ENCODE results near the gene ADAM30.

Gene ADAM30

DNA sequence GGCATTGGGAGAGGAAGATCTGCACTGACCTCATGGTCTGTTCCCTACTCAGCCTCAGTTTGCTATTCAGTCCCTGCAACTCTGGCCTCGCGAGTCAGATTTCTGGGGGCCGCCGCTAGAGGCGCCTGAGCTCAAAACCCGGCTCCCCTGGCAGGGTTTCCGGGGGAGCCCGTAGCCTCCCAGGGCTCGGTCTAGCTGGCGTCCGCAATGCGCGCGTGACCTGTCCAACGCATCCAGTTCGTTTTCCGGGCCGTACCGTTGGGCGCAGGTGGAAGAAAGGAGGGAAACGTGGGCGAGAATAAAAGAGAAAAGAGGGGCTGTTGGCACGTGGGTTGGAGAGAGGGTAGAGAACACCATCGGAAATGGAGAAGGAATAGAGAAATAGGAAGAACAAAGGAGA, at the start of gene ADAM30:
TSS of gene ADAM30 (minus strand) at position 213 of the 400 bp plus-strand sequence. CDS start at position 34, 179 bp downstream.
- H2AFZ ChIP-seq = no peak within 1 kb of the TSS
- no peak within 1 kb of the TSS for H3K9ac ChIP-seq
- no peaks in the 10 kb centered on the region for H3K4me1 ChIP-seq
- H3K36me3 ChIP-seq (ENCODE audit: control insufficient read depth, insufficient read depth, low read length) = no peaks in the 10 kb centered on the region
- H3K4me2 ChIP-seq (ENCODE audit: low read length) = no peak within 1 kb of the TSS
- no peaks in the 10 kb centered on the region for H3K9me3 ChIP-seq (ENCODE audit: control insufficient read depth, low read length)
- no peaks in the 10 kb centered on the region for H3K27me3 ChIP-seq (ENCODE audit: control insufficient read depth, insufficient read depth, low read length)
- H3K27ac ChIP-seq = no peak within 1 kb of the TSS
- no peaks in the 10 kb centered on the region for H3K79me2 ChIP-seq
- TF ChIP-seq, protein P1, sequence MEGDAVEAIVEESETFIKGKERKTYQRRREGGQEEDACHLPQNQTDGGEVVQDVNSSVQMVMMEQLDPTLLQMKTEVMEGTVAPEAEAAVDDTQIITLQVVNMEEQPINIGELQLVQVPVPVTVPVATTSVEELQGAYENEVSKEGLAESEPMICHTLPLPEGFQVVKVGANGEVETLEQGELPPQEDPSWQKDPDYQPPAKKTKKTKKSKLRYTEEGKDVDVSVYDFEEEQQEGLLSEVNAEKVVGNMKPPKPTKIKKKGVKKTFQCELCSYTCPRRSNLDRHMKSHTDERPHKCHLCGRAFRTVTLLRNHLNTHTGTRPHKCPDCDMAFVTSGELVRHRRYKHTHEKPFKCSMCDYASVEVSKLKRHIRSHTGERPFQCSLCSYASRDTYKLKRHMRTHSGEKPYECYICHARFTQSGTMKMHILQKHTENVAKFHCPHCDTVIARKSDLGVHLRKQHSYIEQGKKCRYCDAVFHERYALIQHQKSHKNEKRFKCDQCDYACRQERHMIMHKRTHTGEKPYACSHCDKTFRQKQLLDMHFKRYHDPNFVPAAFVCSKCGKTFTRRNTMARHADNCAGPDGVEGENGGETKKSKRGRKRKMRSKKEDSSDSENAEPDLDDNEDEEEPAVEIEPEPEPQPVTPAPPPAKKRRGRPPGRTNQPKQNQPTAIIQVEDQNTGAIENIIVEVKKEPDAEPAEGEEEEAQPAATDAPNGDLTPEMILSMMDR (IDR thresholded peaks at IDR 0.05) = no peak
- H3K4me3 ChIP-seq (ENCODE audit: low read depth, low read length) = no peak within 1 kb of the TSS

DNA sequence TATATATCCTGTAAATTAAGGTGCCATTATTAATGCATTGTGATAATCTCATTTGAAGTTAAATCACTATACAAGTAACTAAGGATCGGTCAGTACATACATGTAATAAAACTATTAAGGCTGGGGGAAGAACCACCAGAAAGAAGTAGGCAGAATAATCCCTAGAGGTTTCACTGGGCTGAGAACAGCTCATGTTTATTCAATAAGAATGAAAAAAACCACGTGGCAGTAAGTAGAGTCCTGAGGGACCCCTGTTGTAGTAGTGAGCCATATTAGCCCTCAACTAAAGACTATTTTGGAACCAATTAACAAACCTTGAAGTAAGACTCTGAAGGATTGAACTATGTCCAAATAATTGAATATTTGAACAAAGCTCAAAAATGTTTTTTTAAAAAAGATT, 46.9 kb upstream of the ADAM30 start:
- Histone ChIP-seq H3K27me3 (ENCODE audit: control insufficient read depth, insufficient read depth, low read length) (no peaks in the 10 kb centered on the region), H3K9ac (no peak overlapping the region), H3K27ac (no peak overlapping the region), H3K79me2 (no peaks in the 10 kb centered on the region), H3K9me3 (ENCODE audit: control insufficient read depth, low read length) (no peaks in the 10 kb centered on the region), H3K36me3 (ENCODE audit: control insufficient read depth, insufficient read depth, low read length) (no peaks in the 10 kb centered on the region), H2AFZ (no peak overlapping the region), H3K4me1 (no peaks in the 10 kb centered on the region), H3K4me3 (ENCODE audit: low read depth, low read length) (no peak overlapping the region), H3K4me2 (ENCODE audit: low read length) (no peak overlapping the region)
- TF ChIP-seq, protein P1 (IDR thresholded peaks at IDR 0.05) = no peak

DNA sequence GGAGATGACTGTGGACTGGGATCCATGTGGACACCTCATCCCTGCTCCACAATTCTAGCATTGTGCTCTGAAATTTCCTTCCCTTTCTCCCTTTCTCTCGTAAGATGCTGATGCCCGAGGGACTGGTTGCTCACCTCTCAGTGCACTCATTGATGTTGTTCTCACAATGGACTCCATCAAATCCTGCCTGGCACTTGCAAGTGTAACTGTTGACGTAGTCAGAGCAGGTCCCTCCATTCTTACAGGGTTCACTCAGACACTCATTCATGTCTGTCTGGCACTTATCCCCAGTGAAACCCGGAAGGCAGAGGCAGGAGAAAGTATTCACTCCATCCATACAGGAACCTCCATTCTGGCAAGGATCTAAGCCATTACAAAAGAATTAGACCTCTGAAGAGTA, 45.1 kb upstream of the ADAM30 start:
- Histone ChIP-seq H3K9ac (no peak overlapping the region), H3K27me3 (ENCODE audit: control insufficient read depth, insufficient read depth, low read length) (no peaks in the 10 kb centered on the region), H3K79me2 (no peaks in the 10 kb centered on the region), H2AFZ (no peak overlapping the region), H3K4me3 (ENCODE audit: low read depth, low read length) (no peak overlapping the region), H3K9me3 (ENCODE audit: control insufficient read depth, low read length) (no peaks in the 10 kb centered on the region), H3K27ac (no peak overlapping the region), H3K4me2 (ENCODE audit: low read length) (no peak overlapping the region), H3K4me1 (no peaks in the 10 kb centered on the region), H3K36me3 (ENCODE audit: control insufficient read depth, insufficient read depth, low read length) (no peaks in the 10 kb centered on the region)
- TF ChIP-seq, protein P1 (IDR thresholded peaks at IDR 0.05) = no peak

GRCh38 chr1:119940697-119941096, 44.4 kb upstream of the ADAM30 start:
- Histone ChIP-seq H3K4me1 (no peaks in the 10 kb centered on the region), H3K4me2 (ENCODE audit: low read length) (no peak overlapping the region)

DNA sequence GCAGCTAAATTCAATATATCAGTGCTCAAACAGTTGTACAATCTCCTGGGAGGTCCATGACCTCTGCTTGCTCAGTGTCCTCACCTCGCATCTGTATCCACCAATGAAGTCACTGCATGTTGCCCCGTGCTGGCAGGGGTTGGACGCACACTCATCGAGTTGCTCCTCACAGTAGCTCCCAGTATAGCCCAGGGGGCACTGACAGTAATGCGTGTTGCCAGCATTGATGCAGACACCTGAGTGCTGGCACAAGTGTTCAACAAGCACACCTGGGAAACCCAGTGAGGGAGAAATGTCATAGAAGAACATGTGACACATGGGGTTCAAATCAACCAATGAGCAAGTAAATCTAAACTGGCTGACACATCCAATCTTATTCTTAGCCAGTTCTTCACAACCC, 40.9 kb upstream of the ADAM30 start:
- H3K27me3 ChIP-seq (ENCODE audit: control insufficient read depth, insufficient read depth, low read length) = no peaks in the 10 kb centered on the region
- no peak overlapping the region for H2AFZ ChIP-seq
- no peaks in the 10 kb centered on the region for H3K79me2 ChIP-seq
- H3K9me3 ChIP-seq (ENCODE audit: control insufficient read depth, low read length) = no peaks in the 10 kb centered on the region
- H3K36me3 ChIP-seq (ENCODE audit: control insufficient read depth, insufficient read depth, low read length) = no peaks in the 10 kb centered on the region
- H3K4me1 ChIP-seq = no peaks in the 10 kb centered on the region
- H3K4me2 ChIP-seq (ENCODE audit: low read length) = no peak overlapping the region
- TF ChIP-seq, protein P1 (IDR thresholded peaks at IDR 0.05) = no peak
- H3K4me3 ChIP-seq (ENCODE audit: low read depth, low read length) = no peak overlapping the region
- H3K9ac ChIP-seq = no peak overlapping the region
- no peak overlapping the region for H3K27ac ChIP-seq

More at GRCh38 chr1:119940697-119941096, 44.4 kb upstream of the ADAM30 start:
- Histone ChIP-seq H3K27ac (no peak overlapping the region), H3K4me3 (ENCODE audit: low read depth, low read length) (no peak overlapping the region), H3K27me3 (ENCODE audit: control insufficient read depth, insufficient read depth, low read length) (no peaks in the 10 kb centered on the region), H2AFZ (no peak overlapping the region), H3K9ac (no peak overlapping the region), H3K79me2 (no peaks in the 10 kb centered on the region), H3K9me3 (ENCODE audit: control insufficient read depth, low read length) (no peaks in the 10 kb centered on the region), H3K36me3 (ENCODE audit: control insufficient read depth, insufficient read depth, low read length) (no peaks in the 10 kb centered on the region)
- TF ChIP-seq, protein P1 (IDR thresholded peaks at IDR 0.05) = no peak

Measured in parathyroid adenoma (tissue), 2 donors.